Measurements from ENCODE around the gene UNC5B.

Gene UNC5B

GRCh38 chr10:71193516-71193915, 18.9 kb upstream of the UNC5B start:
- peaks cover 28% of the 10 kb centered on the region for H3K27me3 Mint-ChIP-seq
- H3K9me3 Mint-ChIP-seq = peaks cover 13% of the 10 kb centered on the region
- H3K4me3 Mint-ChIP-seq = no peak overlapping the region

GRCh38 chr10:71197955-71198354, 14.4 kb upstream of the UNC5B start:
- peaks cover 18% of the 10 kb centered on the region for H3K9me3 Mint-ChIP-seq

More at GRCh38 chr10:71193516-71193915, 18.9 kb upstream of the UNC5B start:
- peaks cover 1% of the 10 kb centered on the region for H3K36me3 Mint-ChIP-seq (ENCODE audit: insufficient read depth)
- DNase-seq (ENCODE audit: low spot score in 2 of 2) = no peak
- ATAC-seq (replicated peaks; ENCODE audit: extremely low read depth, poor library complexity, severe bottlenecking) = no peak
- no peak overlapping the region for H3K27ac Mint-ChIP-seq (ENCODE audit: low read depth)
- no peaks in the 10 kb centered on the region for H3K4me1 Mint-ChIP-seq

GRCh38 chr10:71201849-71202248, 10.5 kb upstream of the UNC5B start:
- peaks cover 18% of the 10 kb centered on the region for H3K9me3 Mint-ChIP-seq
- H3K36me3 Mint-ChIP-seq (ENCODE audit: insufficient read depth) = peaks cover 2% of the 10 kb centered on the region
- DNase-seq (ENCODE audit: low spot score in 2 of 2) = no peak
- H3K27me3 Mint-ChIP-seq = peaks cover 50% of the 10 kb centered on the region
- ATAC-seq (replicated peaks; ENCODE audit: extremely low read depth, poor library complexity, severe bottlenecking) = no peak
- no peak overlapping the region for H3K4me3 Mint-ChIP-seq
- no peaks in the 10 kb centered on the region for H3K4me1 Mint-ChIP-seq
- H3K27ac Mint-ChIP-seq (ENCODE audit: low read depth) = no peak overlapping the region

More at GRCh38 chr10:71197955-71198354, 14.4 kb upstream of the UNC5B start:
- Mint-ChIP-seq H3K27me3 (peaks cover 29% of the 10 kb centered on the region), H3K27ac (ENCODE audit: low read depth) (no peak overlapping the region), H3K4me1 (no peaks in the 10 kb centered on the region), H3K4me3 (no peak overlapping the region), H3K36me3 (ENCODE audit: insufficient read depth) (no peaks in the 10 kb centered on the region)
- no peak for ATAC-seq (replicated peaks; ENCODE audit: extremely low read depth, poor library complexity, severe bottlenecking)
- no peak for DNase-seq (ENCODE audit: low spot score in 2 of 2)

- peaks cover 16% of the 10 kb centered on the region for H3K9me3 Mint-ChIP-seq
- peaks cover 55% of the 10 kb centered on the region for H3K27me3 Mint-ChIP-seq
- DNase-seq (ENCODE audit: low spot score in 2 of 2) (no peak), ATAC-seq (replicated peaks; ENCODE audit: extremely low read depth, poor library complexity, severe bottlenecking) (no peak)
- H3K27ac Mint-ChIP-seq (ENCODE audit: low read depth) = no peak overlapping the region
- H3K4me3 Mint-ChIP-seq = no peak overlapping the region
- no peaks in the 10 kb centered on the region for H3K4me1 Mint-ChIP-seq
- H3K36me3 Mint-ChIP-seq (ENCODE audit: insufficient read depth) = peaks cover 2% of the 10 kb centered on the region
These were observed 10.1 kb upstream of the UNC5B start for GRCh38 chr10:71202314-71202713.

- H3K4me3 Mint-ChIP-seq = no peak overlapping the region
- peaks cover 2% of the 10 kb centered on the region for H3K36me3 Mint-ChIP-seq (ENCODE audit: insufficient read depth)
- no peak for ATAC-seq (replicated peaks; ENCODE audit: extremely low read depth, poor library complexity, severe bottlenecking)
- DNase-seq (ENCODE audit: low spot score in 2 of 2) = no peak
- H3K27me3 Mint-ChIP-seq = peaks cover 63% of the 10 kb centered on the region
- no peak overlapping the region for H3K27ac Mint-ChIP-seq (ENCODE audit: low read depth)
- no peaks in the 10 kb centered on the region for H3K4me1 Mint-ChIP-seq
- H3K9me3 Mint-ChIP-seq = peaks cover 9% of the 10 kb centered on the region
These were observed 9.2 kb upstream of the UNC5B start for GRCh38 chr10:71203124-71203523.

- Mint-ChIP-seq H3K36me3 (ENCODE audit: insufficient read depth) (peaks cover 2% of the 10 kb centered on the region), H3K4me3 (no peak overlapping the region), H3K27me3 (peaks cover 68% of the 10 kb centered on the region), H3K4me1 (no peaks in the 10 kb centered on the region), H3K27ac (ENCODE audit: low read depth) (no peak overlapping the region), H3K9me3 (peaks cover 3% of the 10 kb centered on the region)
- no peak for ATAC-seq (replicated peaks; ENCODE audit: extremely low read depth, poor library complexity, severe bottlenecking)
- DNase-seq (ENCODE audit: low spot score in 2 of 2) = no peak
These were observed 8.7 kb upstream of the UNC5B start for GRCh38 chr10:71203716-71204115.

GRCh38 chr10:71204746-71205145, 7.6 kb upstream of the UNC5B start:
- Mint-ChIP-seq H3K4me1 (no peaks in the 10 kb centered on the region), H3K36me3 (ENCODE audit: insufficient read depth) (peaks cover 2% of the 10 kb centered on the region), H3K27me3 (peaks cover 72% of the 10 kb centered on the region), H3K27ac (ENCODE audit: low read depth) (no peak overlapping the region), H3K9me3 (no peaks in the 10 kb centered on the region), H3K4me3 (no peak overlapping the region)
- DNase-seq (ENCODE audit: low spot score in 2 of 2) (no peak), ATAC-seq (replicated peaks; ENCODE audit: extremely low read depth, poor library complexity, severe bottlenecking) (no peak)

GRCh38 chr10:71205468-71205867, 6.9 kb upstream of the UNC5B start:
- ATAC-seq (replicated peaks; ENCODE audit: extremely low read depth, poor library complexity, severe bottlenecking) (no peak), DNase-seq (ENCODE audit: low spot score in 2 of 2) (no peak)
- Mint-ChIP-seq H3K27me3 (peaks cover 72% of the 10 kb centered on the region), H3K4me3 (no peak overlapping the region), H3K27ac (ENCODE audit: low read depth) (no peak overlapping the region), H3K9me3 (no peaks in the 10 kb centered on the region), H3K4me1 (no peaks in the 10 kb centered on the region), H3K36me3 (ENCODE audit: insufficient read depth) (peaks cover 2% of the 10 kb centered on the region)

GRCh38 chr10:71206911-71207310, 5.5 kb upstream of the UNC5B start:
- no peak overlapping the region for H3K27ac Mint-ChIP-seq (ENCODE audit: low read depth)
- H3K4me3 Mint-ChIP-seq = no peak overlapping the region
- H3K4me1 Mint-ChIP-seq = no peaks in the 10 kb centered on the region
- peaks cover 2% of the 10 kb centered on the region for H3K36me3 Mint-ChIP-seq (ENCODE audit: insufficient read depth)
- H3K27me3 Mint-ChIP-seq = peaks cover 79% of the 10 kb centered on the region
- DNase-seq (ENCODE audit: low spot score in 2 of 2) (no peak), ATAC-seq (replicated peaks; ENCODE audit: extremely low read depth, poor library complexity, severe bottlenecking) (no peak)
- H3K9me3 Mint-ChIP-seq = no peaks in the 10 kb centered on the region

- no peaks in the 10 kb centered on the region for H3K4me1 Mint-ChIP-seq
- peaks cover 78% of the 10 kb centered on the region for H3K27me3 Mint-ChIP-seq
These were observed 4.8 kb upstream of the UNC5B start for GRCh38 chr10:71207578-71207977.

GRCh38 chr10:71209352-71209715, 3.0 kb upstream of the UNC5B start:
- Mint-ChIP-seq H3K4me3 (no peak overlapping the region), H3K4me1 (no peaks in the 10 kb centered on the region), H3K9me3 (no peaks in the 10 kb centered on the region), H3K27me3 (peaks cover 78% of the 10 kb centered on the region), H3K27ac (ENCODE audit: low read depth) (no peak overlapping the region), H3K36me3 (ENCODE audit: insufficient read depth) (peaks cover 2% of the 10 kb centered on the region)
- DNase-seq (ENCODE audit: low spot score in 2 of 2) = no peak
- ATAC-seq (replicated peaks; ENCODE audit: extremely low read depth, poor library complexity, severe bottlenecking) = no peak

More at GRCh38 chr10:71207578-71207977, 4.8 kb upstream of the UNC5B start:
- no peak for DNase-seq (ENCODE audit: low spot score in 2 of 2)
- no peak for ATAC-seq (replicated peaks; ENCODE audit: extremely low read depth, poor library complexity, severe bottlenecking)
- H3K27ac Mint-ChIP-seq (ENCODE audit: low read depth) = no peak overlapping the region
- no peaks in the 10 kb centered on the region for H3K9me3 Mint-ChIP-seq
- peaks cover 2% of the 10 kb centered on the region for H3K36me3 Mint-ChIP-seq (ENCODE audit: insufficient read depth)
- no peak overlapping the region for H3K4me3 Mint-ChIP-seq

GRCh38 chr10:71209731-71210541, 2.4 kb upstream of the UNC5B start:
- no peaks in the 10 kb centered on the region for H3K4me1 Mint-ChIP-seq
- peaks cover 78% of the 10 kb centered on the region for H3K27me3 Mint-ChIP-seq
- H3K9me3 Mint-ChIP-seq = no peaks in the 10 kb centered on the region
- H3K27ac Mint-ChIP-seq (ENCODE audit: low read depth) = no peak overlapping the region
- no peak for ATAC-seq (replicated peaks; ENCODE audit: extremely low read depth, poor library complexity, severe bottlenecking)
- DNase-seq (ENCODE audit: low spot score in 2 of 2) = no peak
- H3K36me3 Mint-ChIP-seq (ENCODE audit: insufficient read depth) = peaks cover 2% of the 10 kb centered on the region
- H3K4me3 Mint-ChIP-seq = no peak overlapping the region

- peak overlapping the region; percentile 10 for H3K4me3 Mint-ChIP-seq
- no peak for ATAC-seq (replicated peaks; ENCODE audit: extremely low read depth, poor library complexity, severe bottlenecking)
- H3K9me3 Mint-ChIP-seq = no peaks in the 10 kb centered on the region
- peaks cover 77% of the 10 kb centered on the region for H3K27me3 Mint-ChIP-seq
- DNase-seq (ENCODE audit: low spot score in 2 of 2) = no peak
- H3K27ac Mint-ChIP-seq (ENCODE audit: low read depth) = no peak overlapping the region
- H3K36me3 Mint-ChIP-seq (ENCODE audit: insufficient read depth) = peaks cover under 1% of the 10 kb centered on the region
- H3K4me1 Mint-ChIP-seq = no peaks in the 10 kb centered on the region
These were observed 1.9 kb upstream of the UNC5B start for GRCh38 chr10:71210542-71210871.

All from central memory CD8-positive, alpha-beta T cell (primary cell).